Stimulated activated CD4-positive, alpha-beta T cell treated with anti-CD3 and anti-CD28 coated beads, Interleukin-1b, Interleukin-23, amount 100 ng/mL, for 24 hours (primary cell): ENCODE data around the gene CABP4.
"Not testable (repeated sequence)": the region's sequence is repeated elsewhere in the genome, so short reads cannot be mapped to it uniquely, and the experiment has no call there.

Experiments
- DNase-seq, 4 experiments: peaks; one replicate each; pipeline ENCODE4 v3.0.0-alpha.2; 2020; ENCODE audit warnings: low read depth in 4 of 4, low spot score in 1 of 4

The CABP4 gene

GRCh38 chr11:67419325-67420049 lies 35.7 kb upstream of the CABP4 start:
- DNase-seq = no peak

- no peak for DNase-seq
Measured at GRCh38 chr11:67420147-67420645, 35.0 kb upstream of the CABP4 start.

GRCh38 chr11:67420646-67421429 lies 34.3 kb upstream of the CABP4 start:
- peak; percentile 97 to 99 (median 99) for DNase-seq

GRCh38 chr11:67421430-67422031 lies 33.6 kb upstream of the CABP4 start:
- no peak for DNase-seq

- DNase-seq = no peak
Measured at GRCh38 chr11:67422891-67423290, 32.3 kb upstream of the CABP4 start.

GRCh38 chr11:67423466-67423865 lies 31.7 kb upstream of the CABP4 start:
- no peak for DNase-seq

DNA sequence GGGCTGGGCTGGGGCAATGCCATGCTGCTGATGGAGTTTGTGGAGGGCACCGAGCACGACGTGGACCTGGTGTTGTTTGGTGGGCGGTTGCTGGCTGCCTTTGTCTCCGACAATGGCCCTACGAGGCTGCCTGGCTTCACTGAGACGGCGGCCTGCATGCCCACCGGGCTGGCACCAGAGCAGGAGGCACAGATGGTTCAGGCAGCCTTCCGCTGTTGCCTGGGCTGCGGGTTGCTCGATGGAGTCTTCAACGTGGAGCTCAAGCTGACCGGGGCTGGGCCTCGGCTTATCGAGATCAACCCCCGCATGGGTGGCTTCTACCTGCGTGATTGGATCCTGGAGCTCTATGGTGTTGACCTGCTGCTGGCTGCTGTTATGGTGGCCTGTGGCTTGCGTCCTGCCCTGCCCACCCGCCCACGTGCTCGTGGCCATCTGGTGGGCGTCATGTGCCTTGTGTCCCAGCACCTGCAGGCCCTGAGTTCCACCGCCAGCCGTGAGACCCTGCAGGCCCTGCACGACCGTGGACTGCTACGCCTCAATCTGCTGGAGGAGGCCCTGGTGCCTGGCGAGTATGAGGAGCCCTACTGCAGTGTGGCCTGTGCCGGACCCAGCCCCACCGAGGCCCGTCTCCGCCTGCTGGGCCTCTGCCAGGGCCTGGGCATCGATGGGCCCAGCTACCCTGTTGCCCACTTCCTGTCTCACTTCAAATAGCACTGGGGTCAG lies 31.1 kb upstream of the CABP4 start:
- DNase-seq = no peak

DNA sequence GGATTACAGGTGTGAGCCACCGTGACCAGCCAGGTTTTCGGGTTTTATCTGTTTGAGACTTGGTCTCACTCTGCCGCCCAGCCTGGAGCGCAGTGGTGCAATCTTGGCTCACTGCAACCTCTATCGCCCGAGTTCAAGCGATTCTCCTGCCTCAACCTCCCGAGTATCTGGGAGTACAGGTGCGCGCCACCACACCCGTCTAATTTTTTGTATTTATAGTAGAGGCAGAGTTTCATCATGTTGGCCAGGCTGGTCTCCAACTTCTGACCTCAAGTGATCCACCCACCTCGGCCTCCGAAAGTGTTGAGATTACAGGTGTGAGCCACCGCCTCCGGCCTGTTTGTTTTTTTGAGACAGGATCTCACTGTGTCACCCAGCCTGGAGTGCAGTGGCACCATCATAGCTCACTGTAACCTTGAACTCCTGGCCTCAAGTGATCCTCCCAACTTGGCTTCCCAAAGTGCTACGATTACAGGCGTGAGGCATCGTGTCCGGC lies 27.7 kb upstream of the CABP4 start:
- not testable (repeated sequence) for DNase-seq

DNA sequence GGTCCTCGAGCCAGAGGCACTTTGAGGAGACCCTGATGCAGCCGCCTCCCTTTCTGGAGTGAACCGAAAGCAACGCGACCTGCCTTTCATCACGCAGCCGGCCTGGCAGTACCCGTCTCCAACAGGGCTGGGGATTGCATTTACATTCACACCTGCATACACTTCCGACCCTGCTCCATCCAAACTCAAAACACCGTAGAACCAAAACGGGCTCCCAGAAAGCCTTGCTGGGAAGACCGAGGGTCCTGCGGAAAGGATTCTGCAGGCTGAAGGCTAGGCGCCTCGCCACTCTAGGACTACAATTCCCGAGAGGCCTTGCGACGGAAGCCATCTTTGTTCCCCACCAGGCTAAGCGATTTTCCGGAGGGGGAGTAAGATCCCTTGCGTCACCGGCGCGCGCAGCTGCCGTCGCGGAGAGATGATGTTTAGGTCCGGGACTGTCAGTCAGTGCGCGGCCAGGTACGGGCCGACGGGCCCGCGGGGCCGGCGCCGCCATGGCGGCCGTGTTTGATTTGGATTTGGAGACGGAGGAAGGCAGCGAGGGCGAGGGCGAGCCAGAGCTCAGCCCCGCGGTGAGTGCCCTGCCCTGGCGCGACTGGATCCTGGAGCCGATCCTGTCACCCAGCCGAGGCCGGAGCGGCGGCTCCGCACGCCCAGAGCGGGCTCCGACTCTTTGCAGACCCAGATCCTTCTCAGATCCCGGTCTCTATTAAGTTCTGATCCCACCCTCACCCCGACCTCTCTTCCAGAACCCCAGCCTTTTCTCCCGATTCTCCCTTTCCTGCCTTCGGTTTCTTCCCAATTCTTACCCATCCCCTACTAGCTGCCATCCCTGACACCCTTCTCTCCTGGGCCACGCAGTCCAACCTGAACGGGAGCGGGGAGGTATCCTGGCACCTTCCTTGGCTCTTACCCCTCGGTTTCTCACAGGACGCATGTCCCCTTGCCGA lies 26.8 kb upstream of the CABP4 start, which contains the start of gene RPS6KB2:
Gene RPS6KB2 (plus strand): TSS at position 443 of the 950 bp plus-strand sequence. CDS start 52 bp downstream, at position 495.
- peak; percentile 99 for DNase-seq

- DNase-seq = no peak
Measured at GRCh38 chr11:67429038-67429668, 26.0 kb upstream of the CABP4 start.

DNA sequence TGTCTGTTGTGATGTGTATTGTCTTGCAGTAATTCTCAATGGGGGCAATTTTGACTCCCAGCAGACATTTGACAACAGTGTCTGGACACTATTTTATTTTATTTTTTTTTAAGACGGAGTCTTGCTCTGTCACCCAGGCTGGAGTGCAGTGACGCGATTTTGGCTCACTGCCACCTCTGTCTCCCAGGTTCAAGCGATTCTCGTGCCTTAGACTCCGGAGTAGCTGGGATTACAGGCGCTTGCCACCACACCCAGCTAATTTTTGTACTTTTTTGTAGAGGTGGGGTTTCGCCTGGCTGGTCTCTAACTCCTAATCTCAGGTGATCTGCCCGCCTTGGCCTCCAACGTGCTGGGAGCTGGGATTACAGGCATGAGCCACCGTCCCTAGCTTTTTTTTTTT lies 25.4 kb upstream of the CABP4 start:
- DNase-seq = no peak

GRCh38 chr11:67431346-67432249 lies 23.6 kb upstream of the CABP4 start:
- DNase-seq = no peak

GRCh38 chr11:67432655-67433349 lies 22.4 kb upstream of the CABP4 start:
- no peak for DNase-seq

DNA sequence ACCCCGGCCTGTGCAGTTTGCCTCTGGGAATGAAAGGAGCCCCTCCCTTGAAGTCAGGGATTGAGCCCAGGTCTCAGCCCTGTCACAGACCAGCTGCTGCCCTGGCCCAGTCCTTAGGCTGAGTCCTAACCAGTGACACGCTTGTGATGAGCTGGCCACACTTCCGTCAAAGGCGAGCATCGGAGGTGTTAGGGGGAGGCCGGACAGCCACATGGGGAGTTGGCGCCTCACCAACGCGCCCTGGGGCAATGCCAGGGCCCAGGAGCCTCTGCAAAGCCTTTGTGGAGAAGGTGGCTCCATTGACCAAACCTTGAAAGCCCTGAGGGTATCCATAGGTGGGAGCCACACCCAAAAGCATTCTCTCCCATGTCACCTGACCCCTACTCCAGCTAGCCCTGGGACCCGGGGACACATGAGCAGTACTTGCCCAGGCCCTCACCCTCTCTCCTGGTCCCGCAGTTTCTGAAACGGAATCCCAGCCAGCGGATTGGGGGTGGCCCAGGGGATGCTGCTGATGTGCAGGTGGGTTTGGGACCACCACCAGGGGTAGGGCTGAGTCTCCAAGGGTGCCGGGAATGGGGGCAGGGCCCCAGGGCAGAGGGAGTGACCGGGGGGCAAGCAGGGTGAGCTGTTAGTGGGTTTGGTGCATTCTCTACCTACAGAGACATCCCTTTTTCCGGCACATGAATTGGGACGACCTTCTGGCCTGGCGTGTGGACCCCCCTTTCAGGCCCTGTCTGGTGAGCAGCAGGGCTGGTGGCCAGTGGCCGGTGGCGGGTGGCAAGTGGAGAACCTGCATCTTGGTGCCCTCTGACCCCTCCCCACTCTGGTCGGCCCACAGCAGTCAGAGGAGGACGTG lies 21.4 kb upstream of the CABP4 start:
- no peak for DNase-seq

- DNase-seq = no peak
Measured at GRCh38 chr11:67434395-67434881, 20.7 kb upstream of the CABP4 start.

- no peak for DNase-seq
Measured at GRCh38 chr11:67435031-67435726, 20.0 kb upstream of the CABP4 start.
